ENCODE measurements around the gene TTC3. TPM values are rescaled to one million over a fixed set of nuclear protein-coding genes. Genes with fewer than 3 reads are reported as not detected.

The TTC3 gene
- total and polyA plus RNA-seq, 4 donors, result 197 to 556 (median 295) TPM

- 97% methylated on average over 12 of the region's 19 CpGs for WGBS (ENCODE audit: insufficient coverage)
- Histone ChIP-seq H3K4me3 (ENCODE audit: low read depth, low read length) (no peak overlapping the region), H3K36me3 (ENCODE audit: control insufficient read depth, insufficient read depth, low read length) (peaks cover 54% of the 10 kb centered on the region), H3K27ac (ENCODE audit: low read depth, low read length) (no peak overlapping the region), H3K27me3 (ENCODE audit: control insufficient read depth, insufficient read depth, low read length) (no peaks in the 10 kb centered on the region), H3K9me3 (ENCODE audit: control insufficient read depth, insufficient read depth, low read length) (no peaks in the 10 kb centered on the region), H3K4me1 (ENCODE audit: control insufficient read depth, insufficient read depth, low read length) (no peaks in the 10 kb centered on the region)
- no peak for DNase-seq (ENCODE audit: low read depth in 4 of 6, low spot score in 6 of 6)
These were observed 159.4 kb downstream of the TTC3 start for GRCh38 chr21:37232274-37233018.

- 93% methylated on average over 9 of the region's 9 CpGs for WGBS (ENCODE audit: insufficient coverage)
- Histone ChIP-seq H3K36me3 (ENCODE audit: control insufficient read depth, insufficient read depth, low read length) (peaks cover 45% of the 10 kb centered on the region), H3K4me3 (ENCODE audit: low read depth, low read length) (no peak overlapping the region), H3K4me1 (ENCODE audit: control insufficient read depth, insufficient read depth, low read length) (no peaks in the 10 kb centered on the region), H3K27me3 (ENCODE audit: control insufficient read depth, insufficient read depth, low read length) (no peaks in the 10 kb centered on the region), H3K9me3 (ENCODE audit: control insufficient read depth, insufficient read depth, low read length) (no peaks in the 10 kb centered on the region), H3K27ac (ENCODE audit: low read depth, low read length) (no peak overlapping the region)
- DNase-seq (ENCODE audit: low read depth in 4 of 6, low spot score in 6 of 6), result no peak
These were observed 160.6 kb downstream of the TTC3 start for GRCh38 chr21:37233551-37234146.

- peaks cover 33% of the 10 kb centered on the region for H3K36me3 ChIP-seq (ENCODE audit: control insufficient read depth, insufficient read depth, low read length)
- no peaks in the 10 kb centered on the region for H3K4me1 ChIP-seq (ENCODE audit: control insufficient read depth, insufficient read depth, low read length)
- WGBS (ENCODE audit: insufficient coverage), result 97% methylated on average over 2 of the region's 2 CpGs
- H3K9me3 ChIP-seq (ENCODE audit: control insufficient read depth, insufficient read depth, low read length), result no peaks in the 10 kb centered on the region
- H3K27me3 ChIP-seq (ENCODE audit: control insufficient read depth, insufficient read depth, low read length), result no peaks in the 10 kb centered on the region
- no peak overlapping the region for H3K4me3 ChIP-seq (ENCODE audit: low read depth, low read length)
- no peak for DNase-seq (ENCODE audit: low read depth in 4 of 6, low spot score in 6 of 6)
- H3K27ac ChIP-seq (ENCODE audit: low read depth, low read length), result no peak overlapping the region
These were observed 164.3 kb downstream of the TTC3 start for GRCh38 chr21:37237346-37237745.

- H3K36me3 ChIP-seq (ENCODE audit: control insufficient read depth, insufficient read depth, low read length), result peaks cover 28% of the 10 kb centered on the region
- H3K9me3 ChIP-seq (ENCODE audit: control insufficient read depth, insufficient read depth, low read length), result no peaks in the 10 kb centered on the region
- no peaks in the 10 kb centered on the region for H3K27me3 ChIP-seq (ENCODE audit: control insufficient read depth, insufficient read depth, low read length)
- H3K27ac ChIP-seq (ENCODE audit: low read depth, low read length), result no peak overlapping the region
- peak in 2 of 6 donors; percentile 10 to 13 for DNase-seq (ENCODE audit: low read depth in 4 of 6, low spot score in 6 of 6)
- no peaks in the 10 kb centered on the region for H3K4me1 ChIP-seq (ENCODE audit: control insufficient read depth, insufficient read depth, low read length)
- H3K4me3 ChIP-seq (ENCODE audit: low read depth, low read length), result no peak overlapping the region
- WGBS (ENCODE audit: insufficient coverage), result 66% methylated on average over 3 of the region's 4 CpGs
These were observed 164.7 kb downstream of the TTC3 start for GRCh38 chr21:37237764-37238163.

- Histone ChIP-seq H3K4me3 (ENCODE audit: low read depth, low read length) (no peak overlapping the region), H3K4me1 (ENCODE audit: control insufficient read depth, insufficient read depth, low read length) (no peaks in the 10 kb centered on the region), H3K36me3 (ENCODE audit: control insufficient read depth, insufficient read depth, low read length) (peaks cover 22% of the 10 kb centered on the region), H3K27ac (ENCODE audit: low read depth, low read length) (no peak overlapping the region), H3K9me3 (ENCODE audit: control insufficient read depth, insufficient read depth, low read length) (no peaks in the 10 kb centered on the region), H3K27me3 (ENCODE audit: control insufficient read depth, insufficient read depth, low read length) (no peaks in the 10 kb centered on the region)
- DNase-seq (ENCODE audit: low read depth in 4 of 6, low spot score in 6 of 6), result no peak
- 90% methylated on average over 5 of the region's 8 CpGs for WGBS (ENCODE audit: insufficient coverage)
These were observed 167.9 kb downstream of the TTC3 start for GRCh38 chr21:37240978-37241377.

GRCh38 chr21:37241426-37241825 lies 168.4 kb downstream of the TTC3 start:
- Histone ChIP-seq H3K27me3 (ENCODE audit: control insufficient read depth, insufficient read depth, low read length) (no peaks in the 10 kb centered on the region), H3K9me3 (ENCODE audit: control insufficient read depth, insufficient read depth, low read length) (no peaks in the 10 kb centered on the region), H3K27ac (ENCODE audit: low read depth, low read length) (no peak overlapping the region), H3K36me3 (ENCODE audit: control insufficient read depth, insufficient read depth, low read length) (peaks cover 22% of the 10 kb centered on the region), H3K4me3 (ENCODE audit: low read depth, low read length) (no peak overlapping the region), H3K4me1 (ENCODE audit: control insufficient read depth, insufficient read depth, low read length) (no peaks in the 10 kb centered on the region)
- no CpG with 5 or more reads among the region's 7 CpGs for WGBS (ENCODE audit: insufficient coverage)
- no peak for DNase-seq (ENCODE audit: low read depth in 4 of 6, low spot score in 6 of 6)

- Histone ChIP-seq H3K4me3 (ENCODE audit: low read depth, low read length) (no peak overlapping the region), H3K9me3 (ENCODE audit: control insufficient read depth, insufficient read depth, low read length) (no peaks in the 10 kb centered on the region), H3K27ac (ENCODE audit: low read depth, low read length) (no peak overlapping the region), H3K36me3 (ENCODE audit: control insufficient read depth, insufficient read depth, low read length) (peaks cover 17% of the 10 kb centered on the region), H3K27me3 (ENCODE audit: control insufficient read depth, insufficient read depth, low read length) (no peaks in the 10 kb centered on the region), H3K4me1 (ENCODE audit: control insufficient read depth, insufficient read depth, low read length) (no peaks in the 10 kb centered on the region)
- no peak for DNase-seq (ENCODE audit: low read depth in 4 of 6, low spot score in 6 of 6)
- WGBS (ENCODE audit: insufficient coverage), result 100% methylated on average over 3 of the region's 6 CpGs
These were observed 170.9 kb downstream of the TTC3 start for GRCh38 chr21:37243961-37244360.

- Histone ChIP-seq H3K27me3 (ENCODE audit: control insufficient read depth, insufficient read depth, low read length) (no peaks in the 10 kb centered on the region), H3K4me1 (ENCODE audit: control insufficient read depth, insufficient read depth, low read length) (no peaks in the 10 kb centered on the region), H3K27ac (ENCODE audit: low read depth, low read length) (no peak overlapping the region), H3K36me3 (ENCODE audit: control insufficient read depth, insufficient read depth, low read length) (peaks cover 16% of the 10 kb centered on the region), H3K4me3 (ENCODE audit: low read depth, low read length) (no peak overlapping the region), H3K9me3 (ENCODE audit: control insufficient read depth, insufficient read depth, low read length) (no peaks in the 10 kb centered on the region)
- no peak for DNase-seq (ENCODE audit: low read depth in 4 of 6, low spot score in 6 of 6)
- 66% methylated on average over 7 of the region's 12 CpGs for WGBS (ENCODE audit: insufficient coverage)
These were observed 171.5 kb downstream of the TTC3 start for GRCh38 chr21:37244501-37245095.

- Histone ChIP-seq H3K4me1 (ENCODE audit: control insufficient read depth, insufficient read depth, low read length) (no peaks in the 10 kb centered on the region), H3K9me3 (ENCODE audit: control insufficient read depth, insufficient read depth, low read length) (no peaks in the 10 kb centered on the region), H3K27me3 (ENCODE audit: control insufficient read depth, insufficient read depth, low read length) (no peaks in the 10 kb centered on the region), H3K27ac (ENCODE audit: low read depth, low read length) (no peak overlapping the region), H3K4me3 (ENCODE audit: low read depth, low read length) (no peak overlapping the region), H3K36me3 (ENCODE audit: control insufficient read depth, insufficient read depth, low read length) (peaks cover 15% of the 10 kb centered on the region)
- DNase-seq (ENCODE audit: low read depth in 4 of 6, low spot score in 6 of 6), result no peak
- WGBS (ENCODE audit: insufficient coverage), result 85% methylated on average over 8 of the region's 8 CpGs
These were observed 172.1 kb downstream of the TTC3 start for GRCh38 chr21:37245151-37245550.

GRCh38 chr21:37248298-37248697 lies 175.2 kb downstream of the TTC3 start:
- no peak overlapping the region for H3K27ac ChIP-seq (ENCODE audit: low read depth, low read length)
- no CpG with 5 or more reads among the region's 1 CpG for WGBS (ENCODE audit: insufficient coverage)
- no peaks in the 10 kb centered on the region for H3K9me3 ChIP-seq (ENCODE audit: control insufficient read depth, insufficient read depth, low read length)
- H3K36me3 ChIP-seq (ENCODE audit: control insufficient read depth, insufficient read depth, low read length), result peaks cover 3% of the 10 kb centered on the region
- no peaks in the 10 kb centered on the region for H3K4me1 ChIP-seq (ENCODE audit: control insufficient read depth, insufficient read depth, low read length)
- no peak overlapping the region for H3K4me3 ChIP-seq (ENCODE audit: low read depth, low read length)
- DNase-seq (ENCODE audit: low read depth in 4 of 6, low spot score in 6 of 6), result no peak
- H3K27me3 ChIP-seq (ENCODE audit: control insufficient read depth, insufficient read depth, low read length), result no peaks in the 10 kb centered on the region

Data from spinal cord (tissue), 10 donors.